ENCODE data around the gene CTNNA3.
A peak's percentile ranks its signal among the peaks of the same experiment; 100 is the strongest.

CTNNA3 gene

DNA sequence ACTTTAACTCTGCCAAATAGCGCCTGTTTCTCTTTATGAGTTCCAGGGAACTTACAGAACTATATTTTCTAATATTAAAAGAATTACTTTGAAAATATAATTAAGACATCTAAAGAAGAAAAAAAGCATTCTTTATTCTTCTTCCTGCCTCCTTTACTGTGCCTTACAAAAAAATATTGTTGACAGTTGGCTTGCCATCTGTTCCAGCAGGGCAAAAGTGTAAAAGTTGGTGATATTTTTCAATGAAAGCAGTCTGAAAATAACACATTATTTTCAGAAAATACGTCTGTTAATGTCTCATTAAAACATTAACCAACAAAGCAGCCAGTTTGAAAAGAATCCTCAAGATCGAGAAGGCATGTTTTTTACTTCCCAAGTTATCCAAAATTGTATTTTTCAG is 1802.3 kb downstream of the CTNNA3 start:
- DNase-seq = no peak

DNA sequence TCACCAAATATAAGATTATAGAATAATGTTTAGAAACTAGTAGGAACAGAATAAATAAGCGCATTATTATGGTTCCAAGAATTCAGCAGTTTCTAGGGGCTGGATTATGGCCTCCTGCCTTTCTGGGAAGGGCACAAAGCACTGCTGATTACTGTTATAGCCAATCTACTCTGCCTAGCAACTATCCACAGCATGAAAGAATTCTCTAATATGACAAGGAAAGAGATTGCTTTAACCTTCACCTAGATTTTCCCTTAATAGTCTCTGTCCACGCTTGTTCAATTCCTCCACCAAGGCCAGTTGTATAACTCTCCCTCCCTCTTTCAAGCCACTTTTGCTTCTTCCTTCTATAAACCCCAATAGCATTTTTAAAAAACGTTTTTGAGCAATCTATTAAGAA is 1803.7 kb downstream of the CTNNA3 start:
- DNase-seq = no peak

DNA sequence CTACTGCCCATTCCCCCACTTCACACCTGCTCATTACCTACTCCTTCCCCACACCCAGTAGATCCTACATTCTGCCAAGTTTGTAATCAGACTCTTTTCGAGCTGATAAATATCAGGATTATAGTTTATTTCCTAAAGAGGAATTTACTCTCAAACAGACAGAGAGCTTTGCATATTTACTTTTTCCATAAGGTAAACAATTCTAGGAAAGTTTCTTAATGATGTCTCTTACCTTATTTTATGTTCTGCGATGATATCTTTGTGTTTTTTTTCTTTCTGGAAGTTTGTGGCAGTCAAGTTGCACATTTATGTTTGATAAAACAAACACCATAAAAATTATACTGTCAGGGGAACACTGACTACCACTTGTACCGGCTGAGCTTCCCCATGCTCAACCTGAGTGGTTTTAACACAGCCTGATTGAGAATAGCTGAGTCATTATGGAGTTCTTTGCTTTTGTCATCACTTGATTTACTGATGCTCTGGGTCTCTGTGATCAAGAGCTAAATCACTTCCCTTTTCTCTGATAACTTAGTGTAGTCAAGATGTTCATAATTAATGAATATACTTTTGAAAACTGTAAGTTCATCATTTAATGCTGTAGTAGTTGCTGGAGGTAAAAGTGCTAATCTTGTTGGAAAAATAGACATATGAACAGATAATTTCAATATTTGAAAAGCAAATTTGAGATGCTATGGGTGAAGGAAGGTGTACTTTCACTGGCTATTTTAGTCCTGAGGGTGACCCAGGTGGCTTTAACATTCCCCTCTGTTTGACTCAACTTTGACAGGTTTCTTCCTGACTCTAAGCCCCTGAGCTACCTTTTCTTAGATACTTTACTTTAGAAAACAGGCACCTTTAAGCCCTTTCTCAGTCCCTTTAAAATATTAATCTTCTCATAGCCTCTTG is 1804.7 kb downstream of the CTNNA3 start:
- peak in 1 of 3 experiments; percentile 57 for DNase-seq

DNA sequence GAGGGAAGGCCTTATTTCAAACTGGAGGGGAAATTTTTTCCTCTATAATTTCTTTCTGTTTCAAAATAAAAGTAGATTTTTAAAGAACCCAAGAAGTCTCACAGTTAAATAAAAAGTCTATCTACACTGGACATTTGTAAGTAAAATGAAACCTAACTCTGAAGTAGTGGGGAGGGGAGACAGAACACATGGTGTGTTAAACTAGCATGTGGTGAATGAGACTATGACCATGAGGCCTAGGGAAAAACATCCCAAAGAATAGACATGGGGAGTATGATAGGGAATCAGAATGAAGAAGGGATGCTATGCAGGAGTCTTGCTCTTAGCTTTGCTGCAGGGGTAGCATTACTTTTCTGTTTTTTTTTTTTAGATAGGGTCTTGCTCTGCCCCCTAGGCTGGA is 1831.5 kb downstream of the CTNNA3 start:
- DNase-seq = no peak

DNA sequence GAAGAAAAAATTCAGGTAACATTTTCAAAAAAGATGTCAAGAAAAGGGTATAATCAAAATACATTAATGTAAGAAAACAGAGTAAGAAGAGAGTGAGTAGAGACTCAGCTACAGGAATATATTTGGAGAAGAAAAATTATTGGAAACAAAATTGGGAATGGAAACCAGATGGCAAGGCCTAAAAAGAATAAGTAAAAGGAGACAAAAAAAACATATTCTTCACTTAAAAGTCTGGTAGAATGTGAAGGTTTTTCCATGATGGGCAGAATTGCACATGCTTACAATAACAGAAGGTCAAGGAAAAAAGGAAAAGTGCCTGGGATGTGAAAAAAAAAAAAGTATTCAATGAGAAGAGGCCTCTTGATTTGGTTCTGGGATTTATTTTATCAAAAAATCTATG is 1832.0 kb downstream of the CTNNA3 start:
- no peak for DNase-seq

All from NCI-H1417 (cell line).